Cardiac fibroblast (primary cell): Measurements from ENCODE around the gene GLRX3.
A peak's percentile ranks its signal among the peaks of the same experiment; 100 is the strongest.

Source experiments
- DNase-seq, 2 donors: peaks; one replicate each; pipeline versions ENCODE4 v3.0.0 to v3.0.0-alpha.2; 2010; ENCODE audit warnings: low read depth in 2 of 2
- H3K4me3 ChIP-seq, 2 donors: replicated peaks in 1 of 2; 1 replicate in 1 of 2; 2 replicates in 1 of 2; pipeline ENCODE4 v1.5.1; 2011; ENCODE audit warnings: low read depth in 2 of 2, low read length in 2 of 2, mild to moderate bottlenecking in 2 of 2, moderate library complexity in 1 of 2
- TF ChIP-seq, protein P1 (sequence below): IDR thresholded peaks from one replicate; pipeline ENCODE4 v1.5.1; 2011; ENCODE audit warnings: low read depth, mild to moderate bottlenecking, low read length, inconsistent platforms

Gene GLRX3

GRCh38 chr10:130160775-130161174 lies 24.6 kb downstream of the GLRX3 start:
- DNase-seq, result no peak
- H3K4me3 ChIP-seq, result no peak overlapping the region
- TF ChIP-seq, protein P1, sequence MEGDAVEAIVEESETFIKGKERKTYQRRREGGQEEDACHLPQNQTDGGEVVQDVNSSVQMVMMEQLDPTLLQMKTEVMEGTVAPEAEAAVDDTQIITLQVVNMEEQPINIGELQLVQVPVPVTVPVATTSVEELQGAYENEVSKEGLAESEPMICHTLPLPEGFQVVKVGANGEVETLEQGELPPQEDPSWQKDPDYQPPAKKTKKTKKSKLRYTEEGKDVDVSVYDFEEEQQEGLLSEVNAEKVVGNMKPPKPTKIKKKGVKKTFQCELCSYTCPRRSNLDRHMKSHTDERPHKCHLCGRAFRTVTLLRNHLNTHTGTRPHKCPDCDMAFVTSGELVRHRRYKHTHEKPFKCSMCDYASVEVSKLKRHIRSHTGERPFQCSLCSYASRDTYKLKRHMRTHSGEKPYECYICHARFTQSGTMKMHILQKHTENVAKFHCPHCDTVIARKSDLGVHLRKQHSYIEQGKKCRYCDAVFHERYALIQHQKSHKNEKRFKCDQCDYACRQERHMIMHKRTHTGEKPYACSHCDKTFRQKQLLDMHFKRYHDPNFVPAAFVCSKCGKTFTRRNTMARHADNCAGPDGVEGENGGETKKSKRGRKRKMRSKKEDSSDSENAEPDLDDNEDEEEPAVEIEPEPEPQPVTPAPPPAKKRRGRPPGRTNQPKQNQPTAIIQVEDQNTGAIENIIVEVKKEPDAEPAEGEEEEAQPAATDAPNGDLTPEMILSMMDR, result no peak

GRCh38 chr10:130161331-130161730 lies 25.1 kb downstream of the GLRX3 start:
- no peak overlapping the region for H3K4me3 ChIP-seq
- TF ChIP-seq, protein P1, result no peak
- no peak for DNase-seq

- H3K4me3 ChIP-seq, result no peak overlapping the region
- TF ChIP-seq, protein P1, result no peak
- no peak for DNase-seq
Measured at GRCh38 chr10:130167193-130167592, 31.0 kb downstream of the GLRX3 start.

DNA sequence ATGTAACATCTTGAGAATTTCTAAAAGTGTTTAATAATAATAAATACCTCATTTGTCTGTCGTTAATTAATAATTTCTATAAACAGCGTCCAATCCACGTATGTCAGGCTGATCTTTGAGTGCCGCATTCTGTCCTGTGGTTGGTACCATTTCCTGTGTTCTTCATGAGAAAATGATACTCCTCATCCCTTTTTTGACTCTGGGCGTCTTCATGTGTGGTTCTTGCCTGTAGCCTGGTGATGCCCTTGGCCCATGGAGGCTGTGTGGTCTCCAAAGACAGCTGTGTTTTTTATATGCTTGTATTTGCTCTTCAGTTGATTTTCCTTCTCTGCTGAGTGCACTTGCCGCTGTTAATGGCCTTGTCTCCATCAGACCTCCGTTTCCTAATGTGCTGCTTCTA lies 31.5 kb downstream of the GLRX3 start:
- DNase-seq, result no peak
- no peak overlapping the region for H3K4me3 ChIP-seq
- TF ChIP-seq, protein P1, result no peak

DNA sequence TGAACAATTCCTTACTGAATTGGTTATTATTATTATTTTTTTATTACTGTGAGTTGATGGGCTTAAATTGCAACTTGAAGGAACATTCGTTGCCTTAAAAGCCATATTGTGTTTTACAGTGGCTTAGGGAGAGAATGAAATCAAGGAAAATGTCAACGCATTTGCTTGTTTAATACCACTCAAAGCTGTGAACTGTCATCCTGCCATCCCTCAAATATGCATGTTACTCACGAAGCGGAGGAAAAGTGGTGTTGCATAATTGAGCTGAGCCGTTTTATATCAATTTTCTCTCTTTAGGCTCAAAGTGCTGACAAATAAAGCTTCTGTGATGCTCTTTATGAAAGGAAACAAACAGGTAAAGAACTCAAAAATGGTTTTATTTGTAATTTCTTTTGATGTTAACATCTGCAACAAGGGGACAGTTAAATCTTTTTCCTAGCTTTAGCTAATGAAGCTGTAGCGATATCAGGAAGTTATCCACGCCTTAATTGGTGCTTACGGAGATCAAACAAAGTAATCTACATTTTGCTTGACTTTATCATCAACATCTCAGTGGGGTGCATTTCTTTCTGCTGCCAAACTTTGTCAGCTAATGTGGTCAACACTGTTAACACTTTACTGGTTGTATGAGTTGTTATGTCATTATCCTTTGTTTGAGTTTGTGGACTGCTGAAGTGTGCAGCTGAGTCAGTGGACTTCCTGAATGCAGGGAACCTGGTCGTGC lies 33.1 kb downstream of the GLRX3 start:
- DNase-seq, result peak; percentile 42 to 50

GRCh38 chr10:130171196-130171595 lies 35.0 kb downstream of the GLRX3 start:
- no peak overlapping the region for H3K4me3 ChIP-seq
- no peak for DNase-seq
- TF ChIP-seq, protein P1, result no peak

More for the DNA sequence above, 33.1 kb downstream of the GLRX3 start:
- no peak overlapping the region for H3K4me3 ChIP-seq
- TF ChIP-seq, protein P1, result no peak

DNA sequence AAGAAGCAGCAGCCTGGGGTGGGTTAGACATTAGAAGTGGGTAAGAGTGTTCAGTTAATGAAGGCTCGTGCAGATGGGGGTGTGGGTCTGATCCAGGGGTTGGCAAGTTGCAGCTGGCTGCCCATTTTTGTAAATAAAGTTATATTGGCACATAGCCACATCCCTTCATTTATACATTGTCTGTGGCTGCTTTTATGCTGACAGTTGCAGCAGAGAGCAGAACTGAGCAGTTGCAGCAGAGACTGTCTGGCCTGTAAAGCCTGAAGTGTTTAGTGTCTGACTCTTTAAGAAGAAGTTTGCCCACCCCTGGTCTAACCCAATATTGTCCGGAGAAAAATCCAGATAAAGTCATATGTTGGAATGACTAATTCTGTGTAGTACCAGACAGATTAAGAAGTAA lies 38.1 kb downstream of the GLRX3 start:
- no peak overlapping the region for H3K4me3 ChIP-seq
- TF ChIP-seq, protein P1, result no peak
- DNase-seq, result no peak
